Posterior cingulate gyrus (tissue), 11 donors: ENCODE data around the gene TTBK1.

Experiments used
- DNase-seq, 10 donors: peaks; one replicate each; pipeline versions ENCODE4 v3.0.0 to v3.0.0-alpha.2; 2020 to 2021; ENCODE audit warnings: mixed read lengths in 3 of 10
- intact Hi-C: fragments of 100-400 bp; cut with DNase I; formaldehyde crosslinking; loops from one replicate; pipeline ENCODE4 v1.15.1; 2023

The TTBK1 gene

DNA sequence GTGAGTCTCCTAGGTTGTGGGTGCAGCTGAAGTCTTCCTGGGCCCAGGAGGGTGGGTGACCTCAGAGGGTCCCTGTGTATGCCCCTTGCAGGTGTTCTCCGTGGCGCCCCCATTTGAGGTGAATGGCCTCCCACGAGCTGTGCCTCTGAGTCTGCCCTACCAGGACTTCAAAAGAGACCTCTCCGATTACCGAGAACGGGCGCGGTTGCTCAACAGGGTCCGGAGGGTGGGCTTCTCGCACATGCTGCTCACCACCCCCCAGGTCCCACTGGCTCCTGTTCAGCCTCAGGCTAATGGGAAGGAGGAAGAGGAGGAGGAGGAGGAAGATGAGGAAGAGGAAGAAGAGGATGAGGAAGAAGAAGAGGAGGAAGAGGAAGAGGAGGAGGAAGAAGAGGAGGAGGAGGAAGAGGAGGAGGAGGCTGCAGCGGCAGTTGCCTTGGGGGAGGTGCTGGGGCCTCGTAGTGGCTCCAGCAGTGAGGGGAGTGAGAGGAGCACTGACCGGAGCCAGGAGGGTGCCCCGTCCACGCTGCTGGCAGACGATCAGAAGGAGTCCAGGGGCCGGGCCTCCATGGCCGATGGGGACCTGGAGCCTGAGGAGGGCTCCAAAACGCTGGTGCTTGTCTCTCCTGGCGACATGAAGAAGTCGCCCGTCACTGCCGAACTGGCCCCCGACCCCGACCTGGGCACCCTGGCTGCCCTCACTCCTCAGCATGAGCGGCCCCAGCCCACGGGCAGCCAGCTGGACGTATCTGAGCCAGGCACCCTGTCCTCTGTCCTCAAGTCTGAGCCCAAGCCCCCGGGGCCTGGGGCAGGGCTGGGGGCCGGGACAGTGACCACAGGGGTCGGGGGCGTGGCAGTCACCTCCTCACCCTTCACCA, 39.6 kb downstream of the TTBK1 start:
- peak in 3 of 10 donors; percentile 49 to 72 (median 61) for DNase-seq
- intact Hi-C loops, result no loop called here

DNA sequence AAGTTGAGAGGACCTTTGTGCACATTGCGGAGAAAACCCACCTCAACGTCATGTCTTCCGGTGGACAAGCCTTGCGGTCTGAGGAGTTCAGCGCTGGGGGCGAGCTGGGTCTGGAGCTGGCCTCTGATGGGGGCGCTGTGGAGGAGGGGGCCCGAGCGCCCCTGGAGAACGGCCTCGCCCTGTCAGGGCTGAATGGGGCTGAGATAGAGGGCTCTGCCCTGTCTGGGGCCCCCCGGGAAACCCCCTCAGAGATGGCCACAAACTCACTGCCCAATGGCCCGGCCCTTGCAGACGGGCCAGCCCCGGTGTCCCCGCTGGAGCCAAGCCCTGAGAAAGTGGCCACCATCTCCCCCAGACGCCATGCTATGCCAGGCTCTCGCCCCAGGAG, 40.2 kb downstream of the TTBK1 start:
- peak in 3 of 10 donors; percentile 35 to 57 (median 48) for DNase-seq

DNA sequence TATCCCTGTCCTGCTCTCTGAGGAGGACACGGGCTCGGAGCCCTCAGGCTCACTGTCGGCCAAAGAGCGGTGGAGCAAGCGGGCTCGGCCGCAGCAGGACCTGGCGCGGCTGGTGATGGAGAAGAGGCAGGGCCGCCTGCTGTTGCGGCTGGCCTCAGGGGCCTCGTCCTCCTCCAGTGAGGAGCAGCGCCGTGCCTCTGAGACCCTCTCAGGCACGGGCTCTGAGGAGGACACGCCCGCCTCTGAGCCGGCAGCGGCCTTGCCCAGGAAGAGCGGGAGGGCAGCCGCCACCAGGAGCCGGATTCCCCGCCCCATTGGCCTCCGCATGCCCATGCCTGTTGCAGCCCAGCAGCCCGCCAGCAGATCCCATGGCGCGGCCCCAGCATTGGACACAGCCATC, 40.6 kb downstream of the TTBK1 start:
- intact Hi-C loops, result no loop called here

More for the DNA sequence above, 40.2 kb downstream of the TTBK1 start:
- intact Hi-C loops, result no loop called here

DNA sequence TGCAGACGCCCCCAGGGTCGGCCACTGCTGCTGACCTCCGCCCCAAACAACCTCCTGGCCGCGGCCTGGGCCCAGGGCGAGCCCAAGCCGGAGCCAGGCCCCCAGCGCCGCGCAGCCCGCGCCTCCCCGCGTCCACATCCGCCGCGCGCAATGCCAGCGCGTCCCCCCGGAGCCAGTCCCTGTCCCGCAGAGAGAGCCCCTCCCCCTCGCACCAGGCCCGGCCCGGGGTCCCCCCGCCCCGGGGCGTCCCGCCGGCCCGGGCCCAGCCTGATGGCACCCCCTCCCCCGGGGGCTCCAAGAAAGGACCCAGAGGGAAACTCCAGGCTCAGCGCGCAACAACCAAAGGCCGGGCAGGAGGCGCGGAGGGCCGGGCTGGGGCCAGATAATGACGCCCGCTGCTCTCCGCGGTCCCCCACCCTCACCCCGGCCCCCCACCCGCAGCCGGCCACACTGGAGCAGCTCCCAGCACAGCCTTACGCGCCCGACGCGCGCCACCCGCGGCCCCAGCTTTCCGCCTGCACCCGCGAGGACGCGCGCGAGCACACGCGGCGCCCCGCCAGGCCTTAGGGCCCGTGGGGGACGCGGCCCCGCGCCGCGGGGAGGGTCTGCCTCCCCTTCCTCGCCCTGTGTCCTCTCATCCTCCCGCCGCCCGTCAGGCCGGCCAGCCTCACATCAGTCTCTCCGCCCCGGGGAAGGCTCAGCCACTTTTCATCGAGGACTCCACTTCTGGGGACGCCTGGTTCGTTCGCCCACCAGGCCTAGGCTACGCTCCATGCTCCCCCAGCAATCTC, 41.9 kb downstream of the TTBK1 start:
- intact Hi-C loops, result no loop called here
- DNase-seq, result peak in 3 of 10 donors; percentile 44 to 77 (median 55)

More for the DNA sequence above, 40.6 kb downstream of the TTBK1 start:
- DNase-seq, result peak in 3 of 10 donors; percentile 54 to 78 (median 65)

DNA sequence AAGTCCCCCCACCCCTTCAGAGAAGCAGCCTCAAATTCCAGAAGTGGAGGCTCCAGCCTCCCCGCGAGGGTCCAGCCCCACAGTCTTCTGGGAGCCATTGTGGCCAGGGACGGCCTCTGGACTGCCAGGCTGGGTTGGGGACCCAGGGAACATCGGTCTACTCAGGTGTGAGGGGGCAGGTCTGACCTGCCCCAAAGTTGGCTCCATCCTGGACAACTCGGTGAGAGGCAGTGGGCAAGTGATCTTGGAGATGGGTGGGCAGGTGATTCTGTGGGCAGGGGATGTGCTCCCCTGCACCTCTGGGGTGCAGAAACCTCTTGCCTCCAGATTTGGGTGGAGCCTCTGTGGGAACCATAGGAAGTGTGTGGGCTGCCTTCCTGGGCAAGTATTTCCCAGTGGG, 42.6 kb downstream of the TTBK1 start:
- DNase-seq, result peak in 1 of 10 donors; percentile 55
- intact Hi-C loops, result no loop called here

DNA sequence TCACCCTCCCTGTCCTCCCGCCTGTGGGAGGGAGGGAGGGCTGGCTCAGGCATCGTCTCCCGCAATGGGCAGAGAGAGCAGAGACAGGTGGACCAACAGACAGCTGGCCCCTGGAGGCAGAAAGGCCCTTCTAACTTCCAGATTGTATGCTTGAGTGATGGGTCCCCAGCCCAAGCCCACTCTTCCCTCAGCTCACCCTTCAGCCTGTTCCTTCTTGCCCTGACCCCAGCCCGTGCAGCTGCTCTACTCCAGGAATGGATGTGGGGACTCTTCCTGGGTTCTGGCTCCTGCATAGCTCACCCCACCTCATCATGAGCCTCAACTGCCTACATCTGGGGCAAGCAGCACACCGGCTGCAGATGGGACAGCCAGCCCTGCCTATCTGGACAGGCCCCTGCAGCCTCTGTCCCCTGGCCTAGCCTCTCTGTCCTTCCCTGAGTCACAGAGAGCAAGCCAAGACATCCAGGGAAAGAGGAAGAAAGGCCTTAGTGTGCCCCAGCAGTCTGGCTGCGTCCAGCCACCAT, 43.2 kb downstream of the TTBK1 start:
- peak in 2 of 10 donors; percentile 36 to 69 for DNase-seq
- intact Hi-C loops, result no loop called here

DNA sequence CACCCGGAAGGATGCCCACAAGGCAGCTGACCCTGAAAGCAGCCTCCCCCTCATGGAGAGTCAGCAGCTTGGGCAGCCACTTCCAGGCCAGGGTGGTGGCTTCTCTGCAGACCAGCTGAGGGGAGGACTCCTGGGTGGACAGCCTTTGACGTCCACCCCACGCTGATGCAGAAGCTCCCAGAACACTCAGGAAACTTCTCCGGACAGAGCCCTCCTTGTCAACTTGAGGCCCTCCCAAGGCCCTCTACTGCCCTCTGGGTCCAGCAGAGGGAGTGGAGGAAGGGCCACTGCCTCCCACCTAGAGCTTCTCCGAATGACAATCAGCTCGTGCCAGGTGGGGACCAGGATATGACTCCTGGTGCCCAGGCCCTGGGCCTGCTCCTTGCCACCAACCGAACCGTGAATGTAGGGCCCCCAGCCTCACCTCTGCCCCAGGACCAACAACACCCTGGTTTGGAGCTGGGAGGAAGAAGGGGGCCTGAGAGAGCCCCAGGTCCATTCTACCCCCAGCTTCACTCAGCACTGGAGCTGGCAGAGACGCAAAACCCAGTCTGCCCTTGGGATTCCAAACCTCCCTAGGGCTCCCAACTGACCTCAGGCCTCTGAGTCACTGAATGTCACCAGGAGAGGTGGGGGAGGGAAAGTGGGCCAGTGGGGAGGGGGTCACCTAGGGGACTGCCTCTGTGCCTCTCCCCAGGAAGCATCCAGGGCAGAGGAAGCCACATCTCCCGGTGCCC, 43.9 kb downstream of the TTBK1 start:
- intact Hi-C loops, result no loop called here
- DNase-seq, result peak in 4 of 10 donors; percentile 29 to 82 (median 48)

DNA sequence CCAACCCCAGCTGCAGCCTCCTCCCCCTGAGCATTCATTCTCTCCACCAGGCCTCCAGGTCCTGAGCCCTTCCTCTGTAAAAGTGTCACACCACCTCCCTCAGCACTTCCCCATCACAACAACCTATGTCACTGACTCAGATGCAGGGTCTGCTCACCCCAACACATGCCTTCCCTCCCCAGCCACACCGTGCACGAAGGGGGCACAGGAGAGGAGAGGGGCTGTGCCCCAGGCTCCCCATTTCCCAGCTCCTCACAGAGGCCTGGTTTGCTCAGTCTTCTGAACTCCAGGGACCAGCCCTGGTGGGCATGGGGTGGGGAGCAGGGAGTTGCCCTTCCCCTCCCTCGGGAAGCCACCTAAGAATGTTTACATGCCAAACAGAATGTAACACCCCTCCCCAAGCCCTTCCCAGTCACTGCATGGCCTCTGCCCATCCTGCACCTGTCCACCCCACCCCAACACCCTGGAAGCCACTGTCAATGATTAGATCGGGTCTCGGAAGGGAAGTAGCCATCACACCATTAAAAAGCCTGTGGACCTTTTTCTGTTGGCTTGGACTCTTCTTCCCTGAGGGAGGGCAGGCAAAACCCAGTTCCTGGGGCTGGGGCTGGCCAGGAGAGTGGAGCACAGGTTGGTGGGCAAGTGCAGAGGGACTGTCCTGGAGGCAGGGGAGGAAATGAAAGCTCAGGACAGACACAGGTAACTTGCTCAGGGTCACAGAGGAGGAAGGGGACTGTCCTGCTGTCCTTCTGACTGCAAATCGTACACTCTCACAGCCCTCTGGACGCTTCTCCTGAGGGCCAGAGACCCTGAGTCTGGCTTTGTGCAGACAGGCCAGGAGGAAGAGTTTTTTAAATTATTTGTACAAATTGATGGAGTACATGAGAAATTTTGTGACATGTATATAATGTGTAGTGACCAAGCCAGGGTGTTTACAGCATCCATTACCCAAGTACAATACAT, 44.7 kb downstream of the TTBK1 start:
- peak in 2 of 10 donors; percentile 59 to 68 for DNase-seq

DNA sequence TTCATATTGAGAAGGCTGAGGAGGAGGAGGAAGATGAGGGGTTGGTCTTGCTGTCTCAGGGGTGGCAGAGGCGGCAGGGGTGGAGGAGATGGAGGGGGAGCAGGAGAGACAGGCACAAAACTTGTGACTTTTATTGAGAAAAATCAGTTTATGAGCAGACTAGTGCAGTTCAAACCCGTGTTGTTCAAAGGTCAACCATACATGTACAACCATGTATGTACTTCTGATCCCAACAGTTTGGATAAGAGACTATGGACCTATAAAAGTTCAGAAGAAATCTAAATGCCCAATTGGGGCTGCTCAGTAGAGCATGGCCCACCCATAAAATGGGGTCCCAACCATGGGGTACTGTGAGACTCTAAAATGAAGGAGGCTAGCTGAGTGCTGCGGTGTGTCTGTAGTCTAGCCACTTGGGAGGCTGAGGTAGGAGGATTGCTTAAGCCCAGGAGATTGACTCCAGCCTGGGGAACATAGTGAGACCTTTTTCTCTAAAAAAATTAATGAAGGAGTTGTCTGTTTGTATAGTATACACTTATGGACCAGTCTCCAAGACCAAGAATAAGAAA, 47.1 kb downstream of the TTBK1 start:
- peak in 1 of 10 donors; percentile 20 for DNase-seq

More for the DNA sequence above, 44.7 kb downstream of the TTBK1 start:
- intact Hi-C loops, result no loop called here

DNA sequence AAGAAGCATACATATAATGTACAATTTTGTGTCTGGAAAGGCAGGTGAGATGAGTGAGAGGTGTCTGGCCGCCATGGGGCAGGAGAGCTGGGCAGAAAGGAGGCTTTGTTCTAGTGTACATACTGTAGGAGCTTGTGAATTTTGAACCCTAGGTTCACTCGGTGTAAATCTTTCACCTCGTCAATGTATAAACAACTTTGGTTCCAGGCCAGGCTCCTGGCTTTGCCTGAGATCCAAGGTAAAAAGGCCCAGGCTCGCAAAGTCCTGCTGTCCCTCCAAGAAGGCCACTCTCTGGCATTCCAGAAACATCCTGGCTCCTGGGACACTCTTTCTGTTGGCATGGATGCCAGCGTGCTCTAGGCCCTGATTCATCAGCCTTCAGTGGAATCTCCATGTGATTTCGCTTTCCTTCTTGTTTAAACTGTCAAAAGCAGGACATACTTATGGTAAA, 47.6 kb downstream of the TTBK1 start:
- DNase-seq, result peak in 1 of 10 donors; percentile 14
- intact Hi-C loops, result no loop called here

More for the DNA sequence above, 47.1 kb downstream of the TTBK1 start:
- intact Hi-C loops, result no loop called here

DNA sequence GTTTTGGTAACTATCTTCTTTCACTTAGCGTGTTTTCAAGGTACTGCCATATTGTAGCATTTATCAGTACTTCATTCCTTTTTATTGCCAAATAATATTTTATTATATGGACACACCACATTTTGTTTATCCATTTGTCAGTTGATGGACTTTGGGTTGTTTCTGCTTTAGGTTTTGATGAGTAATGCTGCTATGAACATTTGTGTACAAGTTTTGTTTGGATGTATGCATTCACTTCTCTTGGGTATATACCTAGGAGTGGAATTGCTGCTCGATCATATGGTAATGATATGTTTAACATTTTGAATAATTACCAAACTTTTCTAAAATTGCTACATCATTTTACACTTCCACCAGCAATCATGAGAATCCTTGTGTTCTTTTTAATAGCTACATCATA, 48.4 kb downstream of the TTBK1 start:
- intact Hi-C loops, result no loop called here
- no peak for DNase-seq

DNA sequence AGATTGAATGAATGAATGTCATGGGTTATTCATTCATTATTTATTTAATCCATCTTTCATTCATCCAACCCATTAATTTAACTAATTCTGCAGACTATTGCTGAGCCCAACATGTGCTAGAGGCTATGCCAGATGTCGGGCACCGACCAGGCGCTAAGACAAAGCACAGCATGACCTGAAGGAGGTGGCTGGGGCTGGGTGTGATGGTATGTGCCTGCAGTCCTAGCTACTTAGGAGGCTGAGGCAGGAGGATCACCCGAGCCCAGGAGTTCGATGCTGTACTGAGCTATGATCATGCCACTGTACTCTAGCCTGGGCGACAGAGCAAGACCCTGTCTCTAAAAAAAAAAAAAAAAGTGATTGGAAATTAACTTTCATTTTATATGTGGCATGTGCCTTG, 49.1 kb downstream of the TTBK1 start:
- peak in 1 of 10 donors; percentile 26 for DNase-seq
- intact Hi-C loops, result no loop called here

DNA sequence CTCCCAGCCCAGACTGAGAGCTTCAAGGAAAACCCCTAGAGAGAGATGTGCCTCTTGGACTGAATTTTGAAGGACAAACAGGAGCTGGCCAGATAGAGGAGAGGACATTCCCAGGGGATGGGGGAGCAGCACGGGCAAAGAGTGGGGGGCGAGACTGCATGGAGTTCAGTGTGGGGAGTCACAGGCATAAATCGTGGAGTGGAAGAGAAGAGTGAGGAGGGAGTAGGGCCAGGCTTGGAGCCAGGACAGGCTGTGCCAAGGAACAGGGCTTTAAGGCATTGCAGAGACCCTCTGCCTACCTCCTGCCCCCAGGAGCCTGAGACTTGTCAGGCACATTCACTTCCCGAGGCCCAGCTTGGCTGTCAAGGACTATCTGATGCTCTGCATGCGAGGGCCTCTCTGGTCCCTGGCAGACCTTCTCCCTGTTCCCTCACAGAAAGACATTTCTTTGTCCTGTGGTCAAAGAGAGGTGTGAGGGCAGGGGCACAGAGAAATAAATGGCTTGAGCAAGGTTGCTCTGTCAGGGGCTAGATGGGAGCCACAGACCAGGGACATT, 49.6 kb downstream of the TTBK1 start:
- intact Hi-C loops, result no loop called here
- peak in 1 of 10 donors; percentile 32 for DNase-seq

DNA sequence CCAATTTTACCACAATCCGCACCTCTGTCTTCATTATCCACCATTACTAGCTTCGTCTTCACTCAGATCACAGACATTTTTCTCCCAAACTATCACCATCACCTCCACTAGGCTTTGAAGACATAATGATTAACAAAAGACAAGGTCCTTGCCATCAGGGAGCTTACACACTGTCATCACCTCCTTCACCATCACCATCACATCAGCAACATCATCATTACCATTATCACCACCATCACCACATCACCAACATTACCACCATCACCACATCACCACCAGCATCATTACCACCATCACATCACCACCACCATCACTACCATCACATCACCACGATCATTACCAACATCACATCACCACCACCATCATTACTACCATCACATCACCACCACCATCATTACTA, 50.4 kb downstream of the TTBK1 start:
- DNase-seq, result no peak
- intact Hi-C loops, result no loop called here

DNA sequence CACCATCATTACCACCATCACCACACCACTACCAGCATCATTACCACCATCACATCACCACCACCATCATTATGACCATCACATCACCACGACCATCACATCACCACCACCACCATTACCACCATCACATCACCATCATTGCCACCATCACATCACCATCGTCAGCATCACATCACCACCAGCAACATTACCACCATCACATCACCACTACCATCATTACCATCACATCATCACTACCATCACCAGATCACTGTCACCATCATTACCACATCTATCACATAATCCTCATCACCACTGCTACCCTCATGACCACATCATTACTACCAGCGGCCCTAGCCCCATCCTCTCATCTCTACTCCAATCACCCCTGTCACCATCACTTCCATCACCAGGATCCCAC, 51.3 kb downstream of the TTBK1 start:
- DNase-seq, result no peak
- intact Hi-C loops, result no loop called here

DNA sequence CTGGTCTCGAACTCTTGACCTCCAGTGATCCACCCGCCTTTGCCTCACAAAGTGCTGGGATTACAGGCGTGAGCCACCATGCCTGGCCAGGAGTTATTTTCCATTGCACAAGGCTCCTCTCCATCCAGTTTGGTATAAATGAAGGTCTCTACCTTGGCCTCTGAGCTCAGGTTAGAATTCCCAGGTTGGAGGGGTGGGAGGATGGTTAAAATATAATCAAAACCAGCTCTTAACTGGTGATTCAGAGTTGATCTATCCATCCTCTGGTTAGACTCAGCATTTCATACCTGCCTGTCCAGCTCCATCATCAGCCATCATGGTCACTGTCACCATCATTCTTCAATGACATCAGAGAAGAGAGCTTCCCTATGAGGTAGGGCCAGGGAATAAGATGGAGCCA, 52.2 kb downstream of the TTBK1 start:
- intact Hi-C loops, result no loop called here
- DNase-seq, result peak in 1 of 10 donors; percentile 3

DNA sequence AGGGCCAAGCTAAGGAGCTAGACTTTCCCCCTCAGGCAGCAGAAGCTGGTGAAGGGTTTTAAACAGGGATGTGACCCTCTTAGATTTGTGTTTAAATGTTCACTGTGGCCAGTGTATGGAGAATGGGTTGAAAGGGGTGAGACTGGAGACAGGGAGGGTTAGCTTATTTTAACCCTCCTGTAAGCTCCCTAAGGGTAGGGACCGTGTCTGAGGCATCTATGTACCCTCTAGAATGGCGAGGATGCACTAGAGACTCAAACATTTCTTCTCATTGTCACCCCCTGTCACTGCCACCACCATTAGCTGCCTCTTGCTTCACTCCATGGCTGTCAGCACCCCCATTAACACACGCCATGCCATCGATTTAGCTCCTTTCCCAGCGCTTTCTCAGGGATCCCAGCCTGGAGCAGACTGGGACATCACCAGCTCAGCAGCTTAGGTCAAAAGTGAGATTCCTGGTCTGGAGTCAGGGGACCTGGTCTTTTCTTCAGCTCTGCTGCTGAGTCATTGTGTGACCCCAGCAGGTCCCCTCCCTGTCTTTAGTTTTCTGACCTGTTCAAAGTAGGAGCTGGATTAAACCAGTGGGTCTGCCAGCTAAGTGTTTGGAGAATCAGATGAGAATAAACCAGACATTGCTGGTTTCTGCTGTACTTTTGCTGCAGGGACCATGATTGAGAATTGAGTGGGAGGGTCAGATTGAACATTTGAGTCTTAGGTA, 53.7 kb downstream of the TTBK1 start:
- intact Hi-C loops, result no loop called here
- DNase-seq, result peak in 1 of 10 donors; percentile 11
